NCI-H187 (cell line): ENCODE data around the gene SETDB1.

Experiments
- DNase-seq, 2 experiments: peaks; one replicate each; lab custom pipeline; 2025; lab: John Stamatoyannopoulos, UW

The SETDB1 gene

GRCh38 chr1:150976401-150976821 is 50.2 kb downstream of the SETDB1 start:
- DNase-seq: no peak

- no peak for DNase-seq
These were observed 50.9 kb downstream of the SETDB1 start for GRCh38 chr1:150976879-150977694.

DNA sequence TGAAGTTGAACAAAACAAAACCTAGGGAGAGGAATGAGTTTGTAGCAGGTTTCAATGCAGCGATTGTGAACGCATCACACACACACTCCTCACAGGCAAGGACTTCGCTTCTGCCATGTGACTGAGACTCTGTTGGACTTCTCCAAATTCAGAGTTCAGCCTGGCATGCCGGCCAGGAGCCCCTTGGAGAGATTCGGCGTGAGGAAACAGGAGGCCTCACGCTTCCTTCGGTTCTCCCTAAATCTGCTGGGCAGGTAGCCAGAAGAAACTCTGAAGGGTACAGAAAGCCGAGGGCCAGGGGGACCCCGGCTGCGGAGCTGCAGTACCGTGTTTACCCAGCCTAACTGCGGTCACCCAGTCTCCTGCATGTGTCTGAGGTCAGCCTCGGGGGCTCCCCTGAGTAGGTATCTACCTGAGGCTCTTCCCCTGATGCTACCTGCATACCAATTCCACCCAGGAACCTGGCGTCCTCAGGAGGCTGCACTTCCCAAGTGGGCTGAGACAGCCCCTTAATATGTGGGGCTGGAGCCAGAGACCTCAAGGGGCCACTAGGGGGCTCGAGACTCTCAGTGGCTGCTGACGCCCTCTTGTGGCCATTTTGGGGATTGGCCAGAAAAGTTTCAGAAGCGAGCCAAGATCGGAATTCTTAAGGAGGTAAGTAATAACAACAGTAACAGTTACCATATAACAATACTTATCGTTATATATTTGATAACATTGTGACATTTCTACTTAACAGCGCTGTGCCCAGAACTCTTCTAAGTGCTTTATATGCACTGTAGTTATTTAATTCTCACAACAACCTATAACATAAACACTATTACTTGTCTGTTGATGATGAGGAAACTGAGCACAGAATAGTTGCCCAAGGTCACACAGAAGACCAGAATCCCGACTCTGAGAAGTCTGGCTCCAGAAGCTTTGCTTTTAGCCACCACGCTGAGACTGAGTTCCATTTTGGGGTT is 53.2 kb downstream of the SETDB1 start:
- peak; percentile 94 for DNase-seq

DNA sequence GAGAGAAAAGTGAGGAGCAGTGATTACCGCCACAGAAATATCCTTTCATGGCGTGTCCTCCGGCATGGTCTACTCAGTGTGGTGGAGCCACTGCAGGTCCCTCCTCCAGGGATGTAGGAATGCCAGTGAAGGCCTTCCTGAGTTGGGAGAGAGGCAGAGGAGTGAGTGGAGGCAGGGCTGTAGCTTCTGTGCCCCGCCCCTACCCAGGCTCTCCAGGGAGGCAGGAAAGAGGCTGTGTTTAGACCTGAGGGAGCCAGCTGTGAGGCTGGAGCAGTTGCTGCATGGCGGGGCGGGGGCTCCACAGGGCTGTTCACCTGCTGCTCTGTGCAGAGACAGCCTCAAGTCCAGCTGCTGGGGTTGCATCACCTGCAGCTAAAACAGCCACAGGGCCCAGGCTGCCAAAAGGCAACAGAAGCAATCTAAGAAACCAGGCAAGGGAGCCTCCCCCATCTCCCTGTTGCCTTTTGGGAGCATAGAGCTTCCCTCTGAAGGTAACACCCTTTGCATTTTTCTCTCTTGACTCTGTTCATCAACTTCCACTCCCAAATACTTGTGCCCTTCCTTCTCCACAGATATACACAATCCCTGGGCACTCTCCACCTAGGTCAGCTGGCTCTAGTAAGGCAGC is 55.1 kb downstream of the SETDB1 start:
- DNase-seq: peak; percentile 92 to 99

- DNase-seq: peak; percentile 50 to 68
These were observed 55.9 kb downstream of the SETDB1 start, which contains the start of gene ANXA9 for GRCh38 chr1:150981805-150982712. Gene ANXA9, plus strand, starts transcription at chr1:150982292. Its CDS starts 814 bp downstream, at chr1:150983106.

GRCh38 chr1:150985179-150985825 is 59.1 kb downstream of the SETDB1 start:
- no peak for DNase-seq

DNA sequence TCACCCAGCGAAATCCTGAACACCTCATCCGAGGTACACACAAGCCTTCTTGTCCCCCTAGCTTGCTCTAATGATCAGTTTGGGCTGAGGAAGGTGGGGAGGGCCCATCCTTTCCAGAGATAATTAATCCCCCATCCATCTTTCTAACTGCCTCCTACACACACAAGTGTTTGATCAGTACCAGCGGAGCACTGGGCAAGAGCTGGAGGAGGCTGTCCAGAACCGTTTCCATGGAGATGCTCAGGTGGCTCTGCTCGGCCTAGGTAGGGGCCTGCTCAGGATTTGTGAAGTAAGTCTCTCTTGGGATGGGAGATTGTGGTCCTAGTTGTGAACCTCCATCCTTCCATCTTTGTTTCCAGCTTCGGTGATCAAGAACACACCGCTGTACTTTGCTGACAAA is 61.8 kb downstream of the SETDB1 start:
- DNase-seq: peak; percentile 77 to 91

- no peak for DNase-seq
These were observed 66.5 kb downstream of the SETDB1 start for GRCh38 chr1:150992626-150993025.

DNA sequence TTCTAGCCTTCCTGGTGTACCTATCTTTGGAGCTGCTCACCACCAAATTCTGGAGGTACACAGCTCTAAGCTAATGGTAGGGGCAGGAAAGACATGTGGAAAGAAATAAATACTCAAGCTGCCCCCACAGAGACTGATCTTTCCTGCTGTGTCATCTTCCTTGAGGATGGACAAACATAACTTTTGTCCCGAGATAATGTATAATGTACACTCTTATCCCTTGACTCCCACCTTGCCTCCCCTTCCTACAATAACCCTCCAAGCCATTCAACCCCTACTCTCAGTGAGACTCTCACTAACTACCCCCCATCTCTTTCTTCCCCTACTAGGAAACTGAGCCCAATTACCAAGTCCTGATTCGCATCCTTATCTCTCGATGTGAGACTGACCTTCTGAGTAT is 68.1 kb downstream of the SETDB1 start:
- no peak for DNase-seq

DNA sequence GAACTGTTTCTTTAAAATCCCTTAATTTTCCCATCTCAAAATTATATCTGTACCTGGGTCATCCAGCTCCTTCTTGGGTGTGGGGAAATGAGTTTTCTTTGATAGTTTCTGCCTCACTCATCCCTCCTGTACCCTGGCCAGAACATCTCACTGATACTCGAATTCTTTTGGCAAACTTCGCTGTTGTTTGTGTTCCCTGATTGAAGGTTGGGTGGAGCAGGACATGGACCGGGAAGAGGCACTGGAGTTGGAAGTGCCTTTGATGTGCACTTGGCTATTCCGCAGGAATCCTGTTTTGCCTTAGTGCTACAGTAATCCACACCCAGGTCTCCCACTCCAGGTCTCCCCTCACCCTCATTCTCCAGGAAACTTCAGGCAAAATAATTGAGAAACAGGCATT is 69.3 kb downstream of the SETDB1 start:
- DNase-seq: no peak

GRCh38 chr1:150995896-150996295 is 69.7 kb downstream of the SETDB1 start:
- DNase-seq: no peak

DNA sequence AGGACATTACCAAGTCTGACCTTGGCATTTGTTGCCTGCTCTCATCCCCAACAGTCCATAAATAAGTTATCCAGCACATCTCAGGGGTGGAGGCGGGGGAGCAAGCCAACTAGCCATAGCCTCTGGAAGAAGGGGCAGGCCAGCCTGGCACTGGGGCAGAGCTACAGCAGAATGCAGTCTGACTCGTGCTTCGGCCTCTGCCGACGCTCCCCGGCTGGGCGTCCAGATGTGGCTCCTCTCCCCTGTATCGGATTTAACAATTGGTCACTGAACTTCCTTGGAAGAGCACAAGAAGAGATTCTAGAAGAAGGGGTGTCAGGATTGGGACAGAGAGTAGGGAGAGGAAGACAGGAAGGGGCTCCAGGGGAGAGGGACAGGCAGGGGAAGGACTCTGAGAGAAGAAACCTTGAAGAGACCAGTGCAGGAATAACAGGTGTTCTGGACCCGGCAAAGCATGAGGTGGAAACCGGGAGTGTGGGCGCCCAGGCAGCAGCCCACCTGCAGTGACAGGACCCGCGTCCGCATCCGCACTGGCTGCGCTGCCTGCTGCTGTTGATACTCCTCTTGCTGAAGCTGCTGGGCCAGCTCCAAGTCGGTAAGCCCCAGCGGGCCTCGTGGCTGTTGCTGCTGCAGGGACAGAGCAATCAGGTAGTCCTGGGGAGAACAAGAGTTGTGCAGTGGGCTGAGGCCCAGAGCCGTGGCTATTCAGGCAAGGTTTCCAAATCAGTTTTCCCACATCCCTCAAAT is 71.1 kb downstream of the SETDB1 start:
- no peak for DNase-seq

- no peak for DNase-seq
These were observed 71.8 kb downstream of the SETDB1 start for GRCh38 chr1:150997949-150998348.

GRCh38 chr1:150999051-150999674 is 73.0 kb downstream of the SETDB1 start:
- DNase-seq: no peak

- no peak for DNase-seq
These were observed 73.8 kb downstream of the SETDB1 start for GRCh38 chr1:150999926-151000325.

DNA sequence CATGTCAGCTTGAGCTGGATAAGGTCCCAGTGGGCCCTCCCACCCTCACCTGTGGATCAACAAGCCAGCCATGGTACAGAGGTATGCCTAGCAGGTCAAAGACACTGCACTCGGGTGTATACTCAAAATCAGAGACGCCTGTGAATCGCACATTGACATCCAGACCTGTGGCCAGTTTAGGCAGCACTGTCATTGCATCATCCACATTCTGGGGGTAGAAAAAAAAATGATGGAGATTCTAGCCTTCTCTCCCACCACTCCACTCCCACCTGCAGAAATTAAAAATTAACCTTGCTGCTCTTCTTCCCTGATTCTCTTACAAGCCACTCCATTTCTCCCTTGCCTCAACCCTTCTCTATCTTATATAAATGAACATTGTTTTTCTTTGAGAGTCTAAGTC is 74.2 kb downstream of the SETDB1 start:
- no peak for DNase-seq

GRCh38 chr1:151001602-151002001 is 75.4 kb downstream of the SETDB1 start:
- DNase-seq: no peak

- no peak for DNase-seq
These were observed 75.9 kb downstream of the SETDB1 start for GRCh38 chr1:151002051-151002450.

DNA sequence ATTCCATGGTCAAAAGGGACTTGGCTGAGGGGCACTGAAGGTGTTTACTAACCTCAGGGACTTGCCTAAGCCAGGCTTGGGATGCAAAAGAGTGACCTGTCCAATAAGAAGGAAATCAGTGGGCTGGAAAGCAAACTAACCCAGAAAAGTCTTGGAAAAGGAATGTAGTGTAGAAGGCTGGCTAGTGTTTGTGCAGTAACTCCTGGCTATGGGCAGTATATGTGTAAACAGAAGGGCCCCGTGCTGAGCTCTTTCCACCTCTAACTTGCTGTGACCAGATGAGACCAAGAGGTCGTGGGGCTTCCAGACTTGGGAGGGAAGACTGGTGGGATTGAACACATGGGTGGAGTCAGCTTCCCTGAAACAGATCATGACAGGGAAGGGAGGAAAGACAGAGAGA is 76.4 kb downstream of the SETDB1 start:
- DNase-seq: no peak
